Lung (tissue), 12 donors: ENCODE measurements around the gene ACY1. TPM values are rescaled to one million over a fixed set of nuclear protein-coding genes. Genes with fewer than 3 reads are reported as not detected.

ENCODE experiments used
- ATAC-seq: fragments of 200-7000 bp; cut with Tn5 transposase; one replicate; pipeline ENCODE4 v1.9.1; 2020; ENCODE audit warnings: moderate number of reproducible peaks; ENCODE audit not compliant: insufficient read depth, low FRiP score
- DNase-seq, 3 donors: peaks; one replicate each; pipeline ENCODE4 v3.0.0-alpha.2; 2013 to 2017
- H3K27ac ChIP-seq, 2 donors: one replicate each; pipeline ENCODE4 v1.5.1; 2013; ENCODE audit warnings: mild to moderate bottlenecking in 2 of 2, moderate library complexity in 2 of 2, control low read depth in 1 of 2, inconsistent platforms in 1 of 2, low read depth in 1 of 2, low read length in 1 of 2
- H3K27me3 ChIP-seq, 3 donors: one replicate each; pipeline ENCODE4 v1.5.1; 2013; ENCODE audit warnings: low read length in 2 of 3; ENCODE audit not compliant: control insufficient read depth in 3 of 3, insufficient read depth in 3 of 3
- H3K36me3 ChIP-seq, 4 donors: one replicate each; pipeline ENCODE4 v1.5.1; 2013; ENCODE audit warnings: low read length in 4 of 4, mild to moderate bottlenecking in 1 of 4, moderate library complexity in 1 of 4; ENCODE audit not compliant: control insufficient read depth in 4 of 4, insufficient read depth in 4 of 4
- H3K4me1 ChIP-seq, 5 donors: one replicate each; pipeline ENCODE4 v1.5.1; 2013; ENCODE audit warnings: low read length in 5 of 5, mild to moderate bottlenecking in 2 of 5, moderate library complexity in 1 of 5; ENCODE audit not compliant: control insufficient read depth in 5 of 5, insufficient read depth in 5 of 5
- H3K4me3 ChIP-seq: one replicate; pipeline ENCODE4 v1.5.1; 2013; ENCODE audit warnings: mild to moderate bottlenecking, control low read depth, moderate library complexity
- H3K9ac ChIP-seq, 2 donors: one replicate each; pipeline ENCODE4 v1.5.1; 2013; ENCODE audit warnings: low read length in 2 of 2, control low read depth in 1 of 2; ENCODE audit not compliant: insufficient read depth in 1 of 2
- H3K9me3 ChIP-seq, 4 donors: one replicate each; pipeline ENCODE4 v1.5.1; 2013; ENCODE audit warnings: low read length in 3 of 4, mild to moderate bottlenecking in 1 of 4, moderate library complexity in 1 of 4; ENCODE audit not compliant: control insufficient read depth in 4 of 4, insufficient read depth in 3 of 4
- WGBS, 2 donors: extraction: QIAGEN DNeasy Blood & Tissue Kit; methylation state at CpG; one replicate each; pipeline ENCODE4 v1.1.7; 2013; 5-methylcytosine and 5-hydroxymethylcytosine counted together
- polyA plus RNA-seq, 2 donors: library from polyadenylated mRNA; stranded (reverse); fragments of 200-250 nt; gene quantifications; one replicate each; pipeline ENCODE4 v1.2.1, GENCODE V29; 2013
- total RNA-seq, 2 donors: library from RNA; depleted of rRNA in 1 of 2; stranded (reverse); fragments of >200 nt in 1 of 2; gene quantifications; one replicate each; pipeline ENCODE4 v1.2.1, GENCODE V29; 2014 to 2021
- TF ChIP-seq, protein P1 (sequence below): IDR thresholded peaks from 2 replicates; pipeline ENCODE4 v1.5.1; 2012; ENCODE audit warnings: mild to moderate bottlenecking; ENCODE audit errors: control extremely low read depth, extremely low read depth
- donor health status: control.
- donor health status: control.
- donor health status: Bipolar disorder and iron deficiency.
- donor health status: healthy.
- donor health status: DM: yes; HTN: yes; CAD: no.

The ACY1 gene
- total and polyA plus RNA-seq, 4 donors: 19.6 to 52.6 (median 39.0) TPM

DNA sequence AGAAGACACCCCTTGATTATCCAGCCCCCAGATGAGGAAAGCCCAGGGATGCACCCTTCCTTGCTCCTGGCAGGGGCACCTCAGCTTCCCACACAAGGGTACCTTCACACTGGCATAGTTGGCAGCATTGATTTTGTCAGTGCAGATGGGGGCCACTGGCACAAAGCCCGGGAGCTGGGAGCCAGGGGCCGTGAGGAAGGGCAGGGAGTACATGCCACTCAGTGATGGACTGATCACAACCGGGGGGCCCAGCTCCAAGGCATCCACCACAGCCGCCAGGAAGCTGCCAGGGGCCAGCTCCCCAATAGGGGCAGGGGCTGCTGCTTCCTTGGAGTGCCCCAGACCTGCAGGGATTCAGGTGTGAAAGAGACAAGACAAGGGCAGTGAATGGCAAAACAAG is 13.5 kb upstream of the ACY1 start:
- Histone ChIP-seq H3K4me3 (no peak overlapping the region), H3K4me1 (peaks cover 0 to 30% (median 16%) of the 10 kb centered on the region in 5 donors), H3K36me3 (no peaks in the 10 kb centered on the region), H3K27ac (no peak overlapping the region), H3K27me3 (no peaks in the 10 kb centered on the region), H3K9me3 (no peaks in the 10 kb centered on the region), H3K9ac (no peak overlapping the region)
- DNase-seq (no peak), ATAC-seq (no peak)
- WGBS, 2 donors: 76 to 88% methylated on average over 4 of the region's 4 CpGs
- TF ChIP-seq, protein P1, sequence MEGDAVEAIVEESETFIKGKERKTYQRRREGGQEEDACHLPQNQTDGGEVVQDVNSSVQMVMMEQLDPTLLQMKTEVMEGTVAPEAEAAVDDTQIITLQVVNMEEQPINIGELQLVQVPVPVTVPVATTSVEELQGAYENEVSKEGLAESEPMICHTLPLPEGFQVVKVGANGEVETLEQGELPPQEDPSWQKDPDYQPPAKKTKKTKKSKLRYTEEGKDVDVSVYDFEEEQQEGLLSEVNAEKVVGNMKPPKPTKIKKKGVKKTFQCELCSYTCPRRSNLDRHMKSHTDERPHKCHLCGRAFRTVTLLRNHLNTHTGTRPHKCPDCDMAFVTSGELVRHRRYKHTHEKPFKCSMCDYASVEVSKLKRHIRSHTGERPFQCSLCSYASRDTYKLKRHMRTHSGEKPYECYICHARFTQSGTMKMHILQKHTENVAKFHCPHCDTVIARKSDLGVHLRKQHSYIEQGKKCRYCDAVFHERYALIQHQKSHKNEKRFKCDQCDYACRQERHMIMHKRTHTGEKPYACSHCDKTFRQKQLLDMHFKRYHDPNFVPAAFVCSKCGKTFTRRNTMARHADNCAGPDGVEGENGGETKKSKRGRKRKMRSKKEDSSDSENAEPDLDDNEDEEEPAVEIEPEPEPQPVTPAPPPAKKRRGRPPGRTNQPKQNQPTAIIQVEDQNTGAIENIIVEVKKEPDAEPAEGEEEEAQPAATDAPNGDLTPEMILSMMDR: no peak

DNA sequence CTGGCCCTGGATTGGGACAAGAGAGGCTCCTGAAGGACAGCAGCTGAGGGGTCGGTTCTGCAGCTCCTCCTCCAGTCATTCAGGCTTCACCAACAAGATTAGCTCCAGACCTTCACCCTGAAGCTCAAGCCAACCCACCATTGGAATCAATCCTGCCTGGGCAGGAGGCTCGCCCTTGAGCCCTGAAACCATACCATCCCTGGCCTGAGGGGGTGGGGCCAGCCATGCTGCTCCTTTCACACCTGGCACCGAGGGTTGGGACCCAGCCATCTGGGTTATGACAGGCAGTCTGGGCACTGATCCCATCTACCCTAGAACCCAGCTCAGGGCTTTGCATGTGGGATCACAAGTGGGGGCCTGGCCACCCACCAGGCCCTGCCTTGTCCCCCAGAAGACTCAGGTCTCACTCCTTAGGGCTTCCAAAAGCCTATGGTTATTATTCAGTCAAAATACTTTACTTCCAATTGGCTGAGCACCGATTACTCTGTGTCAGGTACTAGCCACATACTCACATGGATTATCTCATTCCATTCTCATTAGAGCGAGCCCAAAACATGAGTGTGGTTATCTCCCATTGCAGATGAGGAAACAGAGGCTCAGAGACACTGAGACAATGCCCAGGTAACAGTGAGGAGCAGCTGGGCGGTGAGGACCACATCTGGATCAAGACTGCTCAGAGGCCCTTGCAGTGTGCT is 12.6 kb upstream of the ACY1 start:
- peaks cover 0 to 36% (median 20%) of the 10 kb centered on the region in 5 donors for H3K4me1 ChIP-seq
- H3K27ac ChIP-seq: no peak overlapping the region
- no peak for DNase-seq
- H3K9ac ChIP-seq: no peak overlapping the region
- no peak overlapping the region for H3K4me3 ChIP-seq
- no peak for ATAC-seq
- TF ChIP-seq, protein P1: no peak
- WGBS, 2 donors: 76 to 82% methylated on average over 6 of the region's 6 CpGs
- no peaks in the 10 kb centered on the region for H3K9me3 ChIP-seq
- H3K36me3 ChIP-seq: no peaks in the 10 kb centered on the region
- no peaks in the 10 kb centered on the region for H3K27me3 ChIP-seq

DNA sequence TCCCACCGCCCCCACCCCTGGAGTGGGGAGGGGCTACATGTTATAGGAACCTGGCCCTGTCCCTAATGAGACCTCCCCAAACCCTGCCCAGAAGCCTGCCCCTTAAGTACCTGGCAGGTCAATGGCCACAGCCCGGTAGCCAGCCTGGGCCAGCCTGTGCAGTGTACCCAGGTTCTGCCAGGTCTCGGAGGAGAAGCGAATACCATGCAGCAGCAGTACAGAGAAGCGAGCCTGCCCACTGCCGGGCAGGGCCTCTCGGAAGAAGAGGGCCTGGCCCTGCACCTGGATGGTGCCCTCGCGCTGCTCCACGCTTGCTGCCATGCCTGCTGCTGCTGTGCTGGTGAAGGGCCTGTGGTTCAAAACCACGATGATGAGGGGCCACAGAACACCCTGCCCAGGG is 12.0 kb upstream of the ACY1 start:
- ATAC-seq: no peak
- H3K27me3 ChIP-seq: no peaks in the 10 kb centered on the region
- H3K4me1 ChIP-seq: peaks cover 0 to 34% (median 19%) of the 10 kb centered on the region in 5 donors
- H3K9me3 ChIP-seq: no peaks in the 10 kb centered on the region
- H3K4me3 ChIP-seq: no peak overlapping the region
- 91% methylated on average over 11 of the region's 11 CpGs for WGBS, 2 donors
- DNase-seq: no peak
- H3K27ac ChIP-seq: no peak overlapping the region
- TF ChIP-seq, protein P1: no peak
- no peak overlapping the region for H3K9ac ChIP-seq
- H3K36me3 ChIP-seq: no peaks in the 10 kb centered on the region
